Spleen (tissue), 7 donors: ENCODE data around the gene SFXN5.

Experiments used
- POLR2A ChIP-seq, 3 donors: fragments of 450-650 bp; IDR thresholded peaks; one replicate each; pipeline ENCODE4 v1.5.1; 2017; ENCODE audit warnings: antibody characterized with exemption in 3 of 3, mild to moderate bottlenecking in 1 of 3
- POLR2AphosphoS5 ChIP-seq, 3 donors: sonication (generic); formaldehyde crosslinking; IDR thresholded peaks; one replicate each; pipeline ENCODE4 v1.5.1; 2017; ENCODE audit warnings: antibody characterized with exemption in 3 of 3
- TF ChIP-seq, protein P1 (sequence below), 11 experiments: fragments of 200-600 bp in 7 of 11; fragments of 450-650 bp in 4 of 11; sonication (generic) in 4 of 11; IDR thresholded peaks in 8 of 11; conservative IDR thresholded peaks in 3 of 11; 1 replicate in 7 of 11; 2 replicates in 4 of 11; pipeline versions ENCODE4 v1.4.0 to v1.8.0; 2016 to 2021; ENCODE audit warnings: antibody characterized with exemption in 11 of 11, inconsistent platforms in 4 of 11, mild to moderate bottlenecking in 1 of 11
- donor health status: DM: no; HTN: no; CAD: no; lungs with moderate emphysema.
- donor health status: DM: no; HTN: no; CAD: no.
- donor health status: DM: no; HTN: no; CAD: no.

DNA sequence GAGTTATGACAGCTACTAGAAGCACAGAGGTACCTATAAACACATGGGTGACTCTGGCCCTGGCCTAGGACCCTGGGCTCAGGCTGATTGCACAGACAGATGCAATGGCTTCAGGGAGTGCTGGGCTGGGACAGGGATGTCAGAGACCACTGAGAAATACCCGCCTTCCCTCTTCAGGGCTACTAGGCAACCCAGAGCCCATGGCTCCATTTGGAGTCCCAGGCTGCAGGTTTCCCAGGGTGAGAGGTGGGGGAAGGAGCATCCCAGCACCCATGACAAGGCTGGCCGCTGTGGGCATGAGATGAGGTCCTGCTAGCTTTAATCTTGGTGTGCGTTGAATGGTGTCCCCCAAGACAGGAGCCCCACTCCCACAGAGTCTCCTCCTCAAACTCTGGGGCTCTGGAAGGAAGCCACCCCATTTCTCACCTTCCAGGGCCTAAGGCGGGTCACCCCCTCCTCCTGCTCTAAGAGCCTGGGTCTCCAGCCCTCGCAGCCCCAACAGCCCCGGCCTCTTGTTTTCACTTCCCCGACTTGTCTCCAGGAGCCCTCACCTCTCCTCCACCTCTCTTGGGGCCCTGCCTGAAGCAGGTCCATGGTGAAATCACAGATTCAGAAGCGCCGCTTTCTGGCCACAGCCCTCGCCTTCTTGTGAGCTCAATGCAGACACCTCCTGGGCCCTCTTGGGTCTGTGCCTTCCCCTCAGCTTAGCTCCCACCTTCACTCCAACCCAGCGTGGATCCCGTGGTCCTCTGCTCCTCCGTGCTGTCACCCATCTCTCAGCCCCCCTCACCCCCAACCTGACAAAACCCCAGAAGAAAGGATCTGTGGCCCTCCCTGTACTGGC is 112.7 kb downstream of the SFXN5 start:
- TF ChIP-seq POLR2A (IDR thresholded peaks at IDR 0.05) (no peak), POLR2AphosphoS5 (IDR thresholded peaks at IDR 0.05) (no peak)
- TF ChIP-seq, protein P1, sequence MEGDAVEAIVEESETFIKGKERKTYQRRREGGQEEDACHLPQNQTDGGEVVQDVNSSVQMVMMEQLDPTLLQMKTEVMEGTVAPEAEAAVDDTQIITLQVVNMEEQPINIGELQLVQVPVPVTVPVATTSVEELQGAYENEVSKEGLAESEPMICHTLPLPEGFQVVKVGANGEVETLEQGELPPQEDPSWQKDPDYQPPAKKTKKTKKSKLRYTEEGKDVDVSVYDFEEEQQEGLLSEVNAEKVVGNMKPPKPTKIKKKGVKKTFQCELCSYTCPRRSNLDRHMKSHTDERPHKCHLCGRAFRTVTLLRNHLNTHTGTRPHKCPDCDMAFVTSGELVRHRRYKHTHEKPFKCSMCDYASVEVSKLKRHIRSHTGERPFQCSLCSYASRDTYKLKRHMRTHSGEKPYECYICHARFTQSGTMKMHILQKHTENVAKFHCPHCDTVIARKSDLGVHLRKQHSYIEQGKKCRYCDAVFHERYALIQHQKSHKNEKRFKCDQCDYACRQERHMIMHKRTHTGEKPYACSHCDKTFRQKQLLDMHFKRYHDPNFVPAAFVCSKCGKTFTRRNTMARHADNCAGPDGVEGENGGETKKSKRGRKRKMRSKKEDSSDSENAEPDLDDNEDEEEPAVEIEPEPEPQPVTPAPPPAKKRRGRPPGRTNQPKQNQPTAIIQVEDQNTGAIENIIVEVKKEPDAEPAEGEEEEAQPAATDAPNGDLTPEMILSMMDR (IDR thresholded peaks at IDR 0.05 in 8 of 11, conservative IDR thresholded peaks at IDR 0.05 in 3 of 11) = no peak
